HG02759 (cell line): Measurements from ENCODE around the gene MAFB.
A peak's percentile ranks its signal among the peaks of the same experiment; 100 is the strongest.

Experiments used
- ATAC-seq: cut with Tn5 transposase; IDR thresholded peaks from one replicate; pipeline ENCODE4 v1.9.1; 2021; ENCODE audit warnings: mild to moderate bottlenecking, moderate library complexity; ENCODE audit not compliant: unreplicated experiment

MAFB gene

GRCh38 chr20:40682104-40682981 lies 6.7 kb downstream of the MAFB start:
- ATAC-seq: no peak

DNA sequence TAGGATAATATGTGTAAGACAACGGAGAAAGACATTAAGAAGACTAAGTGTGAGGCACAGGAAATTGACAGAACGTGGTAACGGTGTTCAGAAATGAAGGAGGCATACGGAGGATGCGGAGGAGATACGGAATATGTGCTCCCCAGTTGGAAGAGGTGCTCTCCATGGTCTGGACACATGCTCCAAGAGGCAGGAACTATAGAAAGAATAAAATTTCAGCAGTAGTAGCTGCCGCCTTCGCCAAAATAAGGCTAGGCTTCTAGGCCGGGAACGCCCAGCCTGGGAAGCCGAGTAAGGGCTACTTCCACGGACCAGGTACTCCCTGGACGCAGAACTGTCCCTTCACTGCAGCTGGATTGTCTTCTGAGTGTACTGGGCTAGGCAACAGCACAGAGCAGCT lies 7.4 kb downstream of the MAFB start:
- ATAC-seq: no peak

GRCh38 chr20:40681165-40681564 lies 7.9 kb downstream of the MAFB start:
- no peak for ATAC-seq

GRCh38 chr20:40680161-40680959 lies 8.7 kb downstream of the MAFB start:
- ATAC-seq: peak; percentile 70

- ATAC-seq: no peak
Measured at GRCh38 chr20:40679184-40679583, 9.9 kb downstream of the MAFB start.

- no peak for ATAC-seq
Measured at GRCh38 chr20:40678286-40678875, 10.7 kb downstream of the MAFB start.

DNA sequence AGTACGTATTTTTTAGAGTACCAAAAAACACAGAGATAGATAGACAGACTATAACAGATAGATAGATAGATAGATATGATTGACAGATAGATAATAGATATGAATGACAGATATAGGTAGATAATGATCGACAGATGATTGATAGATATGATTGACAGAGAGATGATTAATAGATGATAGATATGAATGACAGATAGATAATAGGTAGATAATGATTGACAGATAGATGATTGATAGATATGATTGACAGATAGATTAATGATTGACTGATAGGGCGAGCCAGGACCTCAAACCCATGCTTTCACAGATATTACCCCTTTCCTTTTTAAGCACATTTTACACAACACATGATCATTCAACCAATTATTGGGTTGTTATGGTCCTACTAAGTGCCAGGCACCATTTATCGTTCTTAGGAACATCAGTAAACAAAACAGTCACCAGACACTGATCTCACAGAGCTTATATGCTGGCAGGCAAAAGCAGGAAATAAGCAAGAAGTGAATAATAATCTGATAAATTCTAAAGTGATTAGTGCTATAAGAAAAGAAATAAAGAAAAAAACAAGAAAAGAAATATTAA lies 11.6 kb downstream of the MAFB start:
- no peak for ATAC-seq

- ATAC-seq: no peak
Measured at GRCh38 chr20:40676491-40677269, 12.4 kb downstream of the MAFB start.

DNA sequence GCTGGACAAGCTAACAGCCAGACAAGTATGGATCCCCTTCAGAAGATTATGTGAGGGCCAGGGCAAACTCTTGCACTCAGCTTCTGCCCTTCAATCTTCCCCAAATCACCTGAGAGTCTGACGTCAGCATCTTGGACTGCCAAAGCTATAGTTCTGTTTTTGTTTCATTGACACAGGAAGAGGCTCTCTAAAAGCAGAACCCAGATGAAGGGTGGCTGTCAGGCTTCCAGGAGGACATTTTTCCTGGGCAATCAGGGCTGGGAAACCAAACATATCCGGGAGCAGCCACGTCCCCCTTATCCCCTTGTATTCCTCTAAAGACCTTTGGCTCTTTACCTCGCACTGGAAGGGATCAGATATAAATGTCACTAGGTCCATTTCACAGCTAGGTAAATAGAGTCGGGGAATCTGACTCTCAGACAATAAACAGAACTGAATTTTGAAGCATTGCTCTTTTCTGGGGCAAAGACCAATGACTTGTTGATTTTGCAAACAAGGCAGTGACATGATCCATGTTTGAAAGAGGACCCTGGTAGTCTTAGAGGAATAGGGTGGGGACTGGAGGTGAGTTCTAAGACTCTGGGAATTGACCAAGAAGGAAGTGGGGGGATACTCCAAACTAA lies 13.3 kb downstream of the MAFB start:
- ATAC-seq: no peak

DNA sequence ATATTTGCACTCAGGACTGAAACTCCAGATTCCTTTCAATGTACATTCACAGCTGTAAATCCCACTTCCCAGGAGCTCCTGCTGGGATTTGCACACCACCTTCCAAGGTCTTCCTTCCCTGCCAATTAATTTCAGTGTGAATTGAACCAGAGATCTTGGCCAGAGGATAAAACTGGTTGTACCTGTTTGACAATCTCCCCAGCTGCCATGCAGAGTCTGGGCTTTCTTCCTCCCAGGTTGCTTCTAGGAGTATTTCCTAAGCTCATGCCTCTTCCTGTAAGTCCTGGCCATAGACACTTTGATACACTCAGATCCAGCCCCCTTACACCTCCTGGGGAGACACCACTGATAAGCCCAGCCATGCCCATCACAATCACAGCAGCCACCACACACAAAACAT lies 15.6 kb downstream of the MAFB start:
- ATAC-seq: no peak

DNA sequence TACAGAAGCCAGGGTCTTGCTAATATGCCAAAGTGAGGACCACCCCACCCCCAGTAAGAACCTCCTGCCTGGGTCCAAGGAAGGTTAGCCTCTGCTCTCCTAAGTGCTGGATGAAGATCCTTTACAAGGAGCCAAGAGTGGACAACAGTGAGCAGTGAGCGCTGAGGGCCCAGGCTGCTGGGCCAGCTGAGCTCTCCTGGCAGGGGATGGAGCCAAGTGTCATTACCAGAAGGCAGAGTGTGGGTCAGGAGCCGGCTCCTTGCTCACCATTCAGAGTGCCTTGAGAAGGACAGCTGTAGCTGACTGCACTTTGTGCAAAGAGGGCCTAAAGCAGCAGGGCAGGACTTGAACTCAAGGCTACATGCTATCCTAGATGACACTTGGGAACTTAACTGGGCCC lies 16.9 kb downstream of the MAFB start:
- no peak for ATAC-seq

- no peak for ATAC-seq
Measured at GRCh38 chr20:40670253-40670652, 18.8 kb downstream of the MAFB start.

- no peak for ATAC-seq
Measured at GRCh38 chr20:40669692-40670091, 19.3 kb downstream of the MAFB start.

GRCh38 chr20:40668449-40669228 lies 20.4 kb downstream of the MAFB start:
- no peak for ATAC-seq

GRCh38 chr20:40667503-40667902 lies 21.5 kb downstream of the MAFB start:
- no peak for ATAC-seq

- ATAC-seq: no peak
Measured at GRCh38 chr20:40666336-40666735, 22.7 kb downstream of the MAFB start.

DNA sequence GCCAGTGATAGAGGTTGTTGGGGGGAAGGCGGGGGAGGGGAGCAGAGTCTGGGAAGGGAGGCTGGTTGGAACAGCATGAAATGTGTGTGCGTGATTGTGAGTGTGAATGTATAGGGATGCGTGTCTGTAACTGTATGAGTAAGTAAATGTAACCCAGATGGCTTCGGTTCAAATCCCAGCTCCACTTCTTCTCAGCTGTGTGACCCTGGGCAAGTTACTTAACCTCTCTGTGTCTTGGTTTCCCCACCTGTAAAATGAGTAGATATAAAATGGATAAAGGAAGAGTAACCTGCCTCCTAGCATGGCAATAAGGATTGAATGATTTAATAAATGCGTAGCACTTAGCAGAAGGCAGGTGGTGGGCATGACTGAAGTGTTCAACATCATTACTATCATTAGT lies 24.1 kb downstream of the MAFB start:
- ATAC-seq: no peak

DNA sequence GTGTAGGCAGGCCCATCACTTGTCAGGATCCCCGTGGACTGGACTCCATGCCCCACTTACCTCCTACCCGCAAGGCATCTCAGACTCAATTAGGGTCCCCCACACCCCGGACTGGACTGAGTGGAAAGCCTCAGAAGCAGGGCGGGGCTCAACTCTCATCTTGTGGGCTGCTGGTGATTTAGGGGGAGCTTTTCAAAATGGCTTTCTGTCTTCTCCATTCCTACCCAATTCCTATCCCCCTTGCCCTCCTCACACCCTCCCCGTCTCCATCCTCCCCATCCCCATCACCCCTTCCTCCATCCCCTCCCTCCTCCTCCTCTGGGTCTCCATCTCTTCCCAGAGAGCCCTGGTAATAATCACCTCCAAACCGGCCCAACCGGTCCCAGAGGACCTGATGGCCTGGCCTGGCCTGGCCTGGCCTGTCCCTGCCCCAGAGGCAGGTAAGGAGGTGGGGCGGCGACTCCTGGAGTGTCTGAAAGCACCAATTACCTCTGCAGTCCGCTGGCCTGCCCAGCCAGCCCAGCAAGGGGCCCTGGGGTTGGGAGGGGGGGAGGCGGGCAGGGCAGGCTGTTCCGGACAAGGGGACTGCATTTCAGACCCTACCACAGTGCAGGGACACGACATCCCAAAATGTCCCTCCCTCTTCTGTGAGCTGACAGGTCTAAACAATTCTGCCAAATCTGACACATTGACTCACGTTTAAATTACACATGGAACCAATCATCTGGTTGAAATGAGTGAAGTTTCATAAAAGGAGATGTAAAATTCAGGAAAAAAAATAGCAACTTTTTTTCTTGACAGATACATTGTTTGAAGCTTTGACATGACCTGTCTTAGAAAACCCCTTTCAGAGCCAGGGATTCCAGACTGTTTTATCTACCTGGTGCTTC lies 24.8 kb downstream of the MAFB start:
- no peak for ATAC-seq
